Bronchus fibroblast of lung (primary cell): Measurements from ENCODE around the gene MAPKAPK3. TPM values are rescaled to one million over a fixed set of nuclear protein-coding genes. Genes with fewer than 3 reads are reported as not detected.

ENCODE experiments used
- total RNA-seq: library from RNA; depleted of rRNA; stranded (reverse); fragments of >200 nt; gene quantifications from 2 replicates; pipeline ENCODE4 v1.2.3, GENCODE V29; 2015

Gene MAPKAPK3
- total RNA-seq, result 40.3 and 41.3 TPM in 2 replicates

DNA sequence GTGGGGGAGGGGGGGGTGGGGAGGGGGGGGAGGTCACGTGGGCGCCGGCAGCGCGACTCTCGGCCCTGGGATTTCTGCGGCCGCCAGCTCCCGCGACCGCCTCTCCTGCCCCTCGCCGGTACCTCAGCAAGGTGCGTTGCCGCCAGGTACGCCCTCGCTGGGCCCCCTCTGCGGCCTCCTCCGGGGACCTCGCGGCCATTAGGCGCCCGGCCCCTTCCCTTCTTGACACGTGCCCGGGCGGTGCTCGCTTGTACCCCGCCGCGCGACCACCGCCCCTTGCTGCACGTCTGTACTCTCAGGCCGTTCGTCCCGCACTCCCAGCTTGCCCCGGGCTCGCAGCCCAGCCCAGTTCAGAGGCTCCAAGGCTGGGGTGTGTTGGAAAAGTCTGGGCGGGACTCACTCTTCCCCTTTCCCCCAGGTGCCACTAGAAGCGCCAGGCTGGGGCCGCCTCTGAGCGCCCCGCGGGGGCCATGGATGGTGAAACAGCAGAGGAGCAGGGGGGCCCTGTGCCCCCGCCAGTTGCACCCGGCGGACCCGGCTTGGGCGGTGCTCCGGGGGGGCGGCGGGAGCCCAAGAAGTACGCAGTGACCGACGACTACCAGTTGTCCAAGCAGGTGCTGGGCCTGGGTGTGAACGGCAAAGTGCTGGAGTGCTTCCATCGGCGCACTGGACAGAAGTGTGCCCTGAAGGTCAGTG lies at the start of gene MAPKAPK3:
Gene MAPKAPK3 (plus strand): TSS at position 56 of the 696 bp plus-strand sequence. CDS start 415 bp downstream, at position 471.

DNA sequence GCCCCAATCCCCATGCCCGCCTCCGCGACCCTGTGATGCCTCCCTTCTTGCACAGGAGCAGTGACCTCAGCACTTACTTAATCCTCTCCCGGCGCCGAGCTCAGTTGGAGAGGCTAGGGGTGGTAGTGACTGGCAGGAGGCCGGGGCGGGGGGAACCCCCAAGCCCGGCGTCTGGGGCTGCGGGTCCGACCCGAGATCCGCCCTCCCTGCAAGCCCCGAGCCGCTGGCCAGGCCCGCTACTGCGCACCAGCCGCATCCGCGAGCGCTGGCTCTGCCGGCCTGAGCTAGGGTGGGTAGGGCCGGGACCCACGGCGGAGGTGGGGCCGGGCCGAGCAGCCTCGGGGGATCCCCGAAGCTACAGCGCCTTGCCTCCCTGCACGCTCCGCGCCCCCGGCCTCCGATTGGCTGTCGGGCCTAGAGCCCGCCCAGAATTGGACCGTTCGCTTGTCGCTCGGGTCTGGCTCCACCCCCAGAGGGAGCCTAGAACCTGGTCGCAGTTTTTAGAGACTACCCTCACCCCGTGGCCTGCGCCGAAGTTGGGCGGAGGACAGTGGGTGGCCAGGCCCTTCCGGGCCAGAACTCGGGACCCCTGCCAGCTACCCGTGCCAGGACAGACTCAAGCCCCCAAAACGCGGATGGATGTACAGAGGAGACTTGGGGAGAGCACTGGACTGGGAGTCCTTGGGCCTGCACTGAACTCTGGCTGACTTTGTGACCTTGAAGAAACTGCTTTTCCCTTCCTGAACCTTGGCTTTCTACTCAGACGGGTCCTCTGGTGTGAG lies 49.4 kb upstream of the MAPKAPK3 start, which contains the start of gene C3orf18:
Gene C3orf18 (minus strand): TSS at position 362 of the 782 bp plus-strand sequence. CDS start 2,048 bp downstream, outside the sequence.

DNA sequence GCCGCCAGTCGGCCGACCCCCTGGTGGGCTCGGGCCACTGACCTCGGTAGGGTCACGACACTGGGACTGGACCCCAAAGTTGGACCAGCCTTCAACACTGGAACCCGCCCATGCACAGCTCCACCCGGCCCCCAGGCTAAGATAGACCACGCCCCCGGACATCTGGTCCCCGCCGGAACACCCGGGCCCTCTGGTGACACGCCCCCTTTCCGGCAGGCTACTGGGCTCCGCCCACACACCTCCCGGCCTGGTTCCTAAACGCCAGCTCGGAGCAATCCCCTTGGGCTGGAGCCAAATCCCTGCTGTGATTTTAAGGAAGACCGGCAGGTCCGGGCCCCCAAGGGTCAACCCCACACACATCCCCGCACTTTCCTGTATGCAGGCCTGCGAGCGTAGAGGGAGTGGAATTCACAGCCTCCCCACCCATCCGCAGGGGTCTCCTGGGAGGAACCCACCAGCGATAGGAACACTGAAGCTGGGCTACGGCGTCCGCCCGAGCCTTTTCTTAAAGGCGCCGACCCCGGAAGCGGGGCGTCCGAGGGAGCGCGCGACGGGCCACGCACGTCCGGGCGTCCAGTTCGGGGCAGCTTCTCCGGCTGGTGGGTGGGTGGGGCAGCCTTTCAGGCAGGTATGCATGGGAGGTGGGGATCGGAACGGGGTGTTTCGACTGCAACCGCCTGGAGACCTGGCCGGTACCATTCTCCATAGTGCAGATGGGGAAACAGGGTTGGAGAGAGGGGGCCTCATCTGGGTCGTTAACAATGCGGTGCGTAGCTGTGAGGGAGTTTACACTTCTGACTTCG lies 47.8 kb upstream of the MAPKAPK3 start, which contains the start of gene HEMK1:
Gene HEMK1 (plus strand): TSS at position 576 of the 803 bp plus-strand sequence. CDS start 1,583 bp downstream, outside the sequence.

DNA sequence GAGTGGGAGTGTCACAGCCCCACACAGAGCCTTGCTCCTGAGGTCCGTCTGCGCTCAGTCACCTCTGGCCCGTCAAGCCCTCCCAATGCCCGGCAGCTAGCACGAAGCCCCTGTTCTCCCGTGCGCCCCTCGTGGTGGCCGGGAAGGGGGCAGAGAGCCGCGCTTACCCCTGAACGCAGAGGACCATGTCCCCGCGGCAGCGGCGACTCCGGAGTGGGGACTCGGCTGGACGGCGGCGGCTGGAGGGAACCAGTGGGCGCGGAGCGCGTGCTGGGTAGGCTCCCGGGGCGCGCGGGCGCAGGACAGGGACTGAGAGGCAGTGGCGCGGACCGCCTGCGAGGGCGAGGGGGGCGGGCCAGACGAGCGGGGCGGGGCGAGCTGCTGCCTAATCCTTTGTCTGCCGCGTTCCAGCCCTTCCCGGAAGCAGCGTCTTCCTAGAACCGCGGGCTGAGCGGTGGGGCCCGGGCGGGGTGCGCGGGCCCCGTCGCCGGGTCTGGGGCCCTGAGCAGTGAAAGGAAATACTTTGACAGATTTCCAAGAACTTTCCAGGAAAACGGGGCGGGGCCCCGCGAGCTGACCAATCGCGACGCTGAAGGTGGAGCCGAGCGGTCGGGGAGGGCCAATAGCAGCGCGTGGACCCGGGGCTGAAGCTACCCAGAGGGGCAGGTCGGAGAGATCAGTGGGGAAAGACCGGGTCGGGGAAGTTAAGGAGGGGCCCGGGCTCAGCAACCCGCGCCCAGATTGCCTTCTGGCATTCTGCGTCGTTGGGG lies 5.3 kb upstream of the MAPKAPK3 start, which contains the start of gene CISH:
Gene CISH (minus strand): TSS at position 311 of the 770 bp plus-strand sequence. CDS start 124 bp downstream, at position 187.

DNA sequence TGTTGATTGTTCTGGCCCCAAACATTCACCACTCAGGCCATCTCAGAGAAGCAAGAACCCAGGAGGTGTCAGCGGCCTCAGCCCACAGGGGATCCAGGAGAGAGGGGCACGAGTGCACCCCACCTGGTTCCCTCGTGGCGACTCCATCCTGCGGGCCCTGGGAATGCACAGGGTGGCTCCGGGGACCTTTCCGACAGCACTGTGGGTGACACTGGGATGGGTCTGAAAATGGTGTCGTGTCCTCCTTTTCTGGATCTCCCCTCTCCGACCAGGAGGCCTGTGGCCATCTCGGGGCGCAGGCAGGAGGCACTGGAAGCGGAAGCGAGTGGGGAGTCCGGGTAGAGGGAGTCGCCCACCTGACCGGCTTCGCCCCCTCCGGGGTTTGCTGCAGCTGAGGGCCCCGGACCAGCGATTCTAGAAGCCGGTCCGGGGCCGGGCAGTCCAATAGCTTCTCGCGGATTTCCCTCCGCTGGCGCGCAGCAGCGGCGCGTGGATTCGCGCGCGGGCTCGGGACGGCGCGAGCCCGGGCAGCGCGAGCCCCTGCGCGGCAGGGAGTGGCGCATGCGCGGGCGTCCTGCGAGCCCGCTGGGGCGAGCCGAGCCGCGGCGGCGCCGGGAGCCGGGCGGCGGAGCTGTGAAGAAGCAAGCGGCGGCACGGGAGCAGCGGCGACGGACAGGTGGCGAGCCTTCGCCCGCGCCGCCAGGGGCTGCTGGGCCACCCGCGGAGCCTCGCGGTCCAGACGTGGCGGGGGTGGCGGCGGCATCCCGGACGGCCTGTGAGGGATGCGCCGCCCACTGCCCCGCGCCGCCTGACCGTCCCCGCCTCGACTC lies 57.6 kb downstream of the MAPKAPK3 start, which contains the start of gene DOCK3:
Gene DOCK3 (plus strand): TSS at position 579 of the 830 bp plus-strand sequence. CDS start 337 bp downstream, outside the sequence.

Other genes starting within 250 kb of the MAPKAPK3 start
- gene CACNA2D2, start 113.5 kb upstream of the MAPKAPK3 start, total RNA-seq, result 0.15 and 0.17 TPM in 2 replicates
- gene C3orf18, start 49.4 kb upstream of the MAPKAPK3 start, total RNA-seq, result 7.7 and 9.8 TPM in 2 replicates
- 13.2 and 18.0 TPM in 2 replicates for gene HEMK1, start 47.6 kb upstream of the MAPKAPK3 start, total RNA-seq
- gene CISH, start 5.4 kb upstream of the MAPKAPK3 start, total RNA-seq, result 1.2 and 2.1 TPM in 2 replicates
- gene DOCK3, start 57.8 kb downstream of the MAPKAPK3 start, total RNA-seq, result under 0.01 TPM in 2 replicates